IMR-90 (cell line): ENCODE results near the gene CENPK.

ENCODE experiments used
- BHLHE40 ChIP-seq: fragments of 150-350 bp; IDR thresholded peaks from 2 replicates; pipeline ENCODE4 v1.6.1; 2016; ENCODE audit warnings: mild to moderate bottlenecking, low read depth, low read length
- CEBPB ChIP-seq: IDR thresholded peaks from 2 replicates; pipeline ENCODE4 v1.6.1; 2012; ENCODE audit warnings: low read depth, low read length, improper control_type of control experiment
- POLR2A ChIP-seq: IDR thresholded peaks from 2 replicates; pipeline ENCODE4 v1.6.1; 2012; ENCODE audit warnings: mild to moderate bottlenecking, low read depth, low read length
- RAD21 ChIP-seq: IDR thresholded peaks from 2 replicates; pipeline ENCODE4 v1.6.1; 2012; ENCODE audit warnings: low read length, improper control_type of control experiment
- TF ChIP-seq, protein P1 (sequence below): conservative IDR thresholded peaks from 2 replicates; pipeline ENCODE4 v1.5.1; 2012; ENCODE audit warnings: mild to moderate bottlenecking, low read depth, low read length, improper control_type of control experiment
- TF ChIP-seq, protein P2 (sequence below): fragments of 150-350 bp; IDR thresholded peaks from 2 replicates; pipeline ENCODE4 v1.6.1; 2017; ENCODE audit warnings: mild to moderate bottlenecking, antibody characterized with exemption, low read length, low read depth
- TF ChIP-seq, protein P3 (sequence below): fragments of 150-350 bp; IDR thresholded peaks from 2 replicates; pipeline ENCODE4 v1.6.1; 2016; ENCODE audit warnings: low read depth, mild to moderate bottlenecking, low read length, moderate library complexity, borderline replicate concordance

DNA sequence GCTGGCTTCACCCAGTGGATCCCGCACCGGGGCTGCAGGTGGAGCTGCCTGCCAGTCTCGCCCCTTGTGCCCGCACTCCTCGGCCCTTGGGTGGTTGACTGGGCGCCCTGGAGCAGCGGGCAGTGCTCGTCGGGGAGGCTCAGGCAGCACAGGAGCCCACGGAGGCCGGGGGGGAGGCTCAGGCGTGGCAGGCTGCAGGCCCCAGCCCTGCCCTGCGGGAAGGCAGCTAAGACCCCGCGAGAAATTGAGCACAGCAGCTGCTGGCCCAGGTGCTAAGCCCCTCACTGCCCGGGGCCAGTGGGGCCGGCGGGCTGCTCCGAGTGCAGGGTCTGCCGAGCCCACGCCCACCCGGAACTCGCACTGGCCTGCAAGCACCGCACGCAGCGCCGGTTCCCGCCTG, 77.6 kb downstream of the CENPK start:
- TF ChIP-seq, protein P1, sequence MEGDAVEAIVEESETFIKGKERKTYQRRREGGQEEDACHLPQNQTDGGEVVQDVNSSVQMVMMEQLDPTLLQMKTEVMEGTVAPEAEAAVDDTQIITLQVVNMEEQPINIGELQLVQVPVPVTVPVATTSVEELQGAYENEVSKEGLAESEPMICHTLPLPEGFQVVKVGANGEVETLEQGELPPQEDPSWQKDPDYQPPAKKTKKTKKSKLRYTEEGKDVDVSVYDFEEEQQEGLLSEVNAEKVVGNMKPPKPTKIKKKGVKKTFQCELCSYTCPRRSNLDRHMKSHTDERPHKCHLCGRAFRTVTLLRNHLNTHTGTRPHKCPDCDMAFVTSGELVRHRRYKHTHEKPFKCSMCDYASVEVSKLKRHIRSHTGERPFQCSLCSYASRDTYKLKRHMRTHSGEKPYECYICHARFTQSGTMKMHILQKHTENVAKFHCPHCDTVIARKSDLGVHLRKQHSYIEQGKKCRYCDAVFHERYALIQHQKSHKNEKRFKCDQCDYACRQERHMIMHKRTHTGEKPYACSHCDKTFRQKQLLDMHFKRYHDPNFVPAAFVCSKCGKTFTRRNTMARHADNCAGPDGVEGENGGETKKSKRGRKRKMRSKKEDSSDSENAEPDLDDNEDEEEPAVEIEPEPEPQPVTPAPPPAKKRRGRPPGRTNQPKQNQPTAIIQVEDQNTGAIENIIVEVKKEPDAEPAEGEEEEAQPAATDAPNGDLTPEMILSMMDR = no peak
- TF ChIP-seq RAD21 = no peak
- TF ChIP-seq POLR2A = no peak
- TF ChIP-seq, protein P2, sequence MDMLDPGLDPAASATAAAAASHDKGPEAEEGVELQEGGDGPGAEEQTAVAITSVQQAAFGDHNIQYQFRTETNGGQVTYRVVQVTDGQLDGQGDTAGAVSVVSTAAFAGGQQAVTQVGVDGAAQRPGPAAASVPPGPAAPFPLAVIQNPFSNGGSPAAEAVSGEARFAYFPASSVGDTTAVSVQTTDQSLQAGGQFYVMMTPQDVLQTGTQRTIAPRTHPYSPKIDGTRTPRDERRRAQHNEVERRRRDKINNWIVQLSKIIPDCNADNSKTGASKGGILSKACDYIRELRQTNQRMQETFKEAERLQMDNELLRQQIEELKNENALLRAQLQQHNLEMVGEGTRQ = no peak
- TF ChIP-seq BHLHE40 = no peak
- no peak for TF ChIP-seq CEBPB
- TF ChIP-seq, protein P3, sequence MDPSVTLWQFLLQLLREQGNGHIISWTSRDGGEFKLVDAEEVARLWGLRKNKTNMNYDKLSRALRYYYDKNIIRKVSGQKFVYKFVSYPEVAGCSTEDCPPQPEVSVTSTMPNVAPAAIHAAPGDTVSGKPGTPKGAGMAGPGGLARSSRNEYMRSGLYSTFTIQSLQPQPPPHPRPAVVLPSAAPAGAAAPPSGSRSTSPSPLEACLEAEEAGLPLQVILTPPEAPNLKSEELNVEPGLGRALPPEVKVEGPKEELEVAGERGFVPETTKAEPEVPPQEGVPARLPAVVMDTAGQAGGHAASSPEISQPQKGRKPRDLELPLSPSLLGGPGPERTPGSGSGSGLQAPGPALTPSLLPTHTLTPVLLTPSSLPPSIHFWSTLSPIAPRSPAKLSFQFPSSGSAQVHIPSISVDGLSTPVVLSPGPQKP = no peak
